KG1 (cell line): ENCODE results near the gene KLC1.

Source experiments
- DNase-seq: peaks from one replicate; lab custom pipeline; 2025; lab: John Stamatoyannopoulos, UW

The KLC1 gene

GRCh38 chr14:103734081-103734888, 105.3 kb downstream of the KLC1 start:
- DNase-seq, result no peak

GRCh38 chr14:103735022-103735421, 106.0 kb downstream of the KLC1 start:
- no peak for DNase-seq

- no peak for DNase-seq
Observed at GRCh38 chr14:103735439-103735814, 106.4 kb downstream of the KLC1 start.

GRCh38 chr14:103735815-103736545, 107.0 kb downstream of the KLC1 start:
- DNase-seq, result no peak

- DNase-seq, result no peak
Observed at GRCh38 chr14:103736546-103737431, 107.8 kb downstream of the KLC1 start.

GRCh38 chr14:103737432-103738045, 108.5 kb downstream of the KLC1 start:
- DNase-seq, result no peak

GRCh38 chr14:103738166-103738565, 109.2 kb downstream of the KLC1 start:
- DNase-seq, result no peak

- DNase-seq, result no peak
Observed at GRCh38 chr14:103738701-103739451, 109.9 kb downstream of the KLC1 start.

GRCh38 chr14:103739466-103739792, 110.4 kb downstream of the KLC1 start:
- DNase-seq, result no peak

GRCh38 chr14:103739793-103740501, 110.9 kb downstream of the KLC1 start:
- DNase-seq, result no peak

- DNase-seq, result no peak
Observed at GRCh38 chr14:103740991-103741689, 112.1 kb downstream of the KLC1 start.

GRCh38 chr14:103741876-103742275, 112.9 kb downstream of the KLC1 start:
- no peak for DNase-seq

- no peak for DNase-seq
Observed at GRCh38 chr14:103742499-103743255, 113.7 kb downstream of the KLC1 start.

- no peak for DNase-seq
Observed at GRCh38 chr14:103743691-103744090, 114.7 kb downstream of the KLC1 start.

GRCh38 chr14:103744621-103745395, 115.8 kb downstream of the KLC1 start:
- DNase-seq, result no peak

GRCh38 chr14:103745424-103745823, 116.4 kb downstream of the KLC1 start:
- no peak for DNase-seq

- no peak for DNase-seq
Observed at GRCh38 chr14:103746701-103747100, 117.7 kb downstream of the KLC1 start.

GRCh38 chr14:103748534-103748857, 119.5 kb downstream of the KLC1 start:
- DNase-seq, result no peak

GRCh38 chr14:103749452-103749851, 120.4 kb downstream of the KLC1 start:
- DNase-seq, result no peak
